Duodenal mucosa (tissue), 2 donors: Measurements from ENCODE around the gene MAP7D3.
A peak's percentile ranks its signal among the peaks of the same experiment; 100 is the strongest.
"Not testable (repeated sequence)": the region's sequence is repeated elsewhere in the genome, so short reads cannot be mapped to it uniquely, and the experiment has no call there.

ENCODE experiments used
- H3K27ac ChIP-seq: one replicate; pipeline ENCODE4 v1.7.0; 2013; ENCODE audit warnings: low read depth, low read length
- H3K27me3 ChIP-seq, 2 donors: one replicate each; pipeline ENCODE4 v1.7.0; 2013; ENCODE audit warnings: low read length in 2 of 2, control low read depth in 1 of 2; ENCODE audit not compliant: insufficient read depth in 2 of 2, control insufficient read depth in 1 of 2
- H3K36me3 ChIP-seq, 2 donors: one replicate each; pipeline ENCODE4 v1.7.0; 2013; ENCODE audit warnings: low read length in 2 of 2, control low read depth in 1 of 2; ENCODE audit not compliant: insufficient read depth in 2 of 2, control insufficient read depth in 1 of 2
- H3K4me1 ChIP-seq, 2 donors: one replicate each; pipeline ENCODE4 v1.7.0; 2013; ENCODE audit warnings: low read length in 2 of 2, control low read depth in 1 of 2; ENCODE audit not compliant: insufficient read depth in 2 of 2, control insufficient read depth in 1 of 2
- H3K4me3 ChIP-seq, 2 donors: one replicate each; pipeline ENCODE4 v1.7.0; 2013; ENCODE audit warnings: low read length in 2 of 2, low read depth in 1 of 2
- H3K9ac ChIP-seq, 2 donors: one replicate each; pipeline ENCODE4 v1.7.0; 2013; ENCODE audit warnings: low read length in 2 of 2, low read depth in 1 of 2
- H3K9me3 ChIP-seq, 2 donors: one replicate each; pipeline ENCODE4 v1.7.0; 2013; ENCODE audit warnings: low read length in 2 of 2, control low read depth in 1 of 2; ENCODE audit not compliant: control insufficient read depth in 1 of 2

The MAP7D3 gene

GRCh38 chrX:136170139-136170800, 80.9 kb downstream of the MAP7D3 start:
- Histone ChIP-seq H3K27me3 (no peaks in the 10 kb centered on the region), H3K9me3 (no peaks in the 10 kb centered on the region), H3K9ac (no peak overlapping the region), H3K27ac (peak overlapping the region; percentile 20), H3K36me3 (no peaks in the 10 kb centered on the region), H3K4me3 (no peak overlapping the region), H3K4me1 (peaks cover 0 to 8% of the 10 kb centered on the region in 2 donors)

GRCh38 chrX:136168929-136169735, 82.1 kb downstream of the MAP7D3 start:
- no peaks in the 10 kb centered on the region for H3K36me3 ChIP-seq
- H3K9ac ChIP-seq = no peak overlapping the region
- no peaks in the 10 kb centered on the region for H3K9me3 ChIP-seq
- H3K27me3 ChIP-seq = no peaks in the 10 kb centered on the region
- peak overlapping the region; percentile 59 for H3K27ac ChIP-seq
- H3K4me3 ChIP-seq = no peak overlapping the region
- H3K4me1 ChIP-seq = peaks cover 0 to 8% of the 10 kb centered on the region in 2 donors

GRCh38 chrX:136167989-136168388, 83.2 kb downstream of the MAP7D3 start:
- H3K4me1 ChIP-seq, H3K27ac ChIP-seq, H3K9me3 ChIP-seq, H3K36me3 ChIP-seq, H3K9ac ChIP-seq, H3K27me3 ChIP-seq, H3K4me3 ChIP-seq: not testable (repeated sequence)

GRCh38 chrX:136166221-136166855, 84.9 kb downstream of the MAP7D3 start:
- Histone ChIP-seq H3K36me3 (no peaks in the 10 kb centered on the region), H3K4me1 (peaks cover 0 to 8% of the 10 kb centered on the region in 2 donors), H3K27me3 (no peaks in the 10 kb centered on the region), H3K9ac (no peak overlapping the region), H3K4me3 (no peak overlapping the region), H3K9me3 (no peaks in the 10 kb centered on the region), H3K27ac (no peak overlapping the region)

- Histone ChIP-seq H3K27ac (peak overlapping the region; percentile 10), H3K9me3 (no peaks in the 10 kb centered on the region), H3K4me1 (peaks cover 0 to 8% of the 10 kb centered on the region in 2 donors), H3K9ac (no peak overlapping the region), H3K27me3 (no peaks in the 10 kb centered on the region), H3K4me3 (no peak overlapping the region), H3K36me3 (no peaks in the 10 kb centered on the region)
These were observed 85.8 kb downstream of the MAP7D3 start for GRCh38 chrX:136165406-136165805.

- Histone ChIP-seq H3K27me3 (no peaks in the 10 kb centered on the region), H3K4me3 (no peak overlapping the region), H3K27ac (no peak overlapping the region), H3K36me3 (no peaks in the 10 kb centered on the region), H3K9me3 (no peaks in the 10 kb centered on the region), H3K4me1 (peaks cover under 1 to 3% of the 10 kb centered on the region in 2 donors), H3K9ac (no peak overlapping the region)
These were observed 87.5 kb downstream of the MAP7D3 start for GRCh38 chrX:136163689-136164088.
